ENCODE results near the gene SPRN.

The SPRN gene

GRCh38 chr10:133412381-133412711, 12.1 kb downstream of the SPRN start:
- H3K9me3 Mint-ChIP-seq = peaks cover 26% of the 10 kb centered on the region

GRCh38 chr10:133411523-133412380, 12.7 kb downstream of the SPRN start:
- DNase-seq (no peak), ATAC-seq (no peak)
- H3K27ac Mint-ChIP-seq = no peak overlapping the region
- peaks cover 79% of the 10 kb centered on the region for H3K36me3 Mint-ChIP-seq (ENCODE audit: low read depth)
- H3K4me3 Mint-ChIP-seq = no peak overlapping the region
- no peaks in the 10 kb centered on the region for H3K27me3 Mint-ChIP-seq
- H3K9me3 Mint-ChIP-seq = peaks cover 26% of the 10 kb centered on the region
- H3K4me1 Mint-ChIP-seq = peaks cover 21% of the 10 kb centered on the region

More at GRCh38 chr10:133412381-133412711, 12.1 kb downstream of the SPRN start:
- no peak for ATAC-seq
- Mint-ChIP-seq H3K4me1 (peaks cover 15% of the 10 kb centered on the region), H3K4me3 (no peak overlapping the region), H3K27ac (no peak overlapping the region), H3K36me3 (ENCODE audit: low read depth) (peaks cover 73% of the 10 kb centered on the region), H3K27me3 (no peaks in the 10 kb centered on the region)
- DNase-seq = no peak

- H3K9me3 Mint-ChIP-seq = peaks cover 3% of the 10 kb centered on the region
- peak overlapping the region; percentile 59 for H3K27ac Mint-ChIP-seq
- H3K4me1 Mint-ChIP-seq = peaks cover 48% of the 10 kb centered on the region
- no peaks in the 10 kb centered on the region for H3K27me3 Mint-ChIP-seq
- H3K4me3 Mint-ChIP-seq = no peak overlapping the region
- peaks cover 72% of the 10 kb centered on the region for H3K36me3 Mint-ChIP-seq (ENCODE audit: low read depth)
- ATAC-seq (peak; percentile 66), DNase-seq (no peak)
Measured at GRCh38 chr10:133405844-133406527, 18.4 kb downstream of the SPRN start.

GRCh38 chr10:133405272-133405671, 19.2 kb downstream of the SPRN start:
- H3K27me3 Mint-ChIP-seq = no peaks in the 10 kb centered on the region
- H3K36me3 Mint-ChIP-seq (ENCODE audit: low read depth) = peaks cover 68% of the 10 kb centered on the region
- DNase-seq = no peak
- no peak overlapping the region for H3K27ac Mint-ChIP-seq
- peaks cover 55% of the 10 kb centered on the region for H3K4me1 Mint-ChIP-seq
- H3K9me3 Mint-ChIP-seq = no peaks in the 10 kb centered on the region
- ATAC-seq = no peak
- H3K4me3 Mint-ChIP-seq = no peak overlapping the region

GRCh38 chr10:133403784-133404183, 20.6 kb downstream of the SPRN start:
- H3K27ac Mint-ChIP-seq = no peak overlapping the region
- peaks cover 61% of the 10 kb centered on the region for H3K4me1 Mint-ChIP-seq

GRCh38 chr10:133403359-133403758, 21.1 kb downstream of the SPRN start:
- peaks cover 61% of the 10 kb centered on the region for H3K4me1 Mint-ChIP-seq
- H3K27me3 Mint-ChIP-seq = no peaks in the 10 kb centered on the region
- peaks cover 50% of the 10 kb centered on the region for H3K36me3 Mint-ChIP-seq (ENCODE audit: low read depth)
- no peak overlapping the region for H3K4me3 Mint-ChIP-seq
- no peak for DNase-seq
- no peak for ATAC-seq
- no peak overlapping the region for H3K27ac Mint-ChIP-seq
- H3K9me3 Mint-ChIP-seq = no peaks in the 10 kb centered on the region

More at GRCh38 chr10:133403784-133404183, 20.6 kb downstream of the SPRN start:
- Mint-ChIP-seq H3K4me3 (no peak overlapping the region), H3K9me3 (no peaks in the 10 kb centered on the region), H3K27me3 (no peaks in the 10 kb centered on the region), H3K36me3 (ENCODE audit: low read depth) (peaks cover 55% of the 10 kb centered on the region)
- ATAC-seq = no peak
- no peak for DNase-seq

- Mint-ChIP-seq H3K27me3 (no peaks in the 10 kb centered on the region), H3K36me3 (ENCODE audit: low read depth) (peaks cover 51% of the 10 kb centered on the region), H3K27ac (no peak overlapping the region), H3K4me3 (no peak overlapping the region), H3K9me3 (no peaks in the 10 kb centered on the region), H3K4me1 (peaks cover 56% of the 10 kb centered on the region)
- no peak for DNase-seq
- no peak for ATAC-seq
Measured at GRCh38 chr10:133401981-133402725, 22.3 kb downstream of the SPRN start.

GRCh38 chr10:133401500-133401899, 22.9 kb downstream of the SPRN start:
- DNase-seq (no peak), ATAC-seq (no peak)
- H3K4me1 Mint-ChIP-seq = peaks cover 52% of the 10 kb centered on the region
- H3K27me3 Mint-ChIP-seq = no peaks in the 10 kb centered on the region
- peak overlapping the region; percentile 82 for H3K27ac Mint-ChIP-seq
- H3K9me3 Mint-ChIP-seq = no peaks in the 10 kb centered on the region
- H3K4me3 Mint-ChIP-seq = no peak overlapping the region
- peaks cover 52% of the 10 kb centered on the region for H3K36me3 Mint-ChIP-seq (ENCODE audit: low read depth)

GRCh38 chr10:133400624-133401424, 23.6 kb downstream of the SPRN start:
- no peaks in the 10 kb centered on the region for H3K27me3 Mint-ChIP-seq
- no peak for DNase-seq
- H3K36me3 Mint-ChIP-seq (ENCODE audit: low read depth) = peaks cover 50% of the 10 kb centered on the region
- ATAC-seq = peak; percentile 48
- peak overlapping the region; percentile 82 for H3K27ac Mint-ChIP-seq
- no peaks in the 10 kb centered on the region for H3K9me3 Mint-ChIP-seq
- peak overlapping the region; percentile 33 for H3K4me3 Mint-ChIP-seq
- peaks cover 46% of the 10 kb centered on the region for H3K4me1 Mint-ChIP-seq

- Mint-ChIP-seq H3K27me3 (no peaks in the 10 kb centered on the region), H3K36me3 (ENCODE audit: low read depth) (peaks cover 47% of the 10 kb centered on the region), H3K4me1 (peaks cover 43% of the 10 kb centered on the region), H3K4me3 (no peak overlapping the region), H3K9me3 (no peaks in the 10 kb centered on the region), H3K27ac (no peak overlapping the region)
- ATAC-seq (no peak), DNase-seq (no peak)
Measured at GRCh38 chr10:133399123-133399601, 25.3 kb downstream of the SPRN start.

- no peaks in the 10 kb centered on the region for H3K27me3 Mint-ChIP-seq
- peaks cover 43% of the 10 kb centered on the region for H3K36me3 Mint-ChIP-seq (ENCODE audit: low read depth)
- no peaks in the 10 kb centered on the region for H3K9me3 Mint-ChIP-seq
- H3K4me3 Mint-ChIP-seq = no peak overlapping the region
- ATAC-seq (no peak), DNase-seq (no peak)
- peaks cover 46% of the 10 kb centered on the region for H3K4me1 Mint-ChIP-seq
- H3K27ac Mint-ChIP-seq = peak overlapping the region; percentile 1
Measured at GRCh38 chr10:133397938-133398337, 26.5 kb downstream of the SPRN start.

- no peaks in the 10 kb centered on the region for H3K27me3 Mint-ChIP-seq
- peaks cover 50% of the 10 kb centered on the region for H3K4me1 Mint-ChIP-seq
- peaks cover 31% of the 10 kb centered on the region for H3K36me3 Mint-ChIP-seq (ENCODE audit: low read depth)
- ATAC-seq (no peak), DNase-seq (no peak)
- H3K27ac Mint-ChIP-seq = peak overlapping the region; percentile 5
- peak overlapping the region; percentile 96 for H3K4me3 Mint-ChIP-seq
- no peaks in the 10 kb centered on the region for H3K9me3 Mint-ChIP-seq
Measured at GRCh38 chr10:133396035-133396624, 28.3 kb downstream of the SPRN start.

- H3K36me3 Mint-ChIP-seq (ENCODE audit: low read depth) = peaks cover 26% of the 10 kb centered on the region
- H3K4me1 Mint-ChIP-seq = peaks cover 50% of the 10 kb centered on the region
- H3K27ac Mint-ChIP-seq = peak overlapping the region; percentile 93
- DNase-seq = no peak
- no peaks in the 10 kb centered on the region for H3K9me3 Mint-ChIP-seq
- H3K4me3 Mint-ChIP-seq = peak overlapping the region; percentile 96
- H3K27me3 Mint-ChIP-seq = no peaks in the 10 kb centered on the region
- no peak for ATAC-seq
Measured at GRCh38 chr10:133394801-133395221, 29.6 kb downstream of the SPRN start.

All from activated naive CD8-positive, alpha-beta T cell treated with anti-CD3 and anti-CD28 coated beads, Interleukin-2, amount 50 U/mL, for 24 hours (primary cell).